HG03571 (cell line): ENCODE data around the gene MAP2K5.

Source experiments
- ATAC-seq: cut with Tn5 transposase; IDR thresholded peaks from one replicate; pipeline ENCODE4 v1.9.1; 2021; ENCODE audit not compliant: unreplicated experiment

Gene MAP2K5

DNA sequence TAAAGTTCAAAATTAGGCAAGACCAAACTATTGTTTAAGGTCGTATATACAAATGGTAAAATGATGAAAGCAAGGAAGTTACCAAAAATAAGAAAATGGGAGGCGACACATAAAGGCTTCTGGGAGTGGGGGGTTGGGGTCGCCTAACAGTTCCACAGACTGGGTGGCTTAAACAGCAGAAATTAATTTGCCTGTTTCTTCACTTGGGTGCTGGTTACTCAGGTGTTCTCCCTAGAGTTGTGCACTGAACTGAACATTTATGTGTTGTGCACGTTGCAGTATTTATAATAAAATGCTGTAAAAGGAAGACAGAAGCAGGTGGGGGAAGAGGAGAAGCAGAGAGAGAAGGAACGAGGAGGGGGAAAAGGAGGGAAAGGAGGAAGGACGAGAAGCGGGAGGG is 307.8 kb downstream of the MAP2K5 start:
- no peak for ATAC-seq

DNA sequence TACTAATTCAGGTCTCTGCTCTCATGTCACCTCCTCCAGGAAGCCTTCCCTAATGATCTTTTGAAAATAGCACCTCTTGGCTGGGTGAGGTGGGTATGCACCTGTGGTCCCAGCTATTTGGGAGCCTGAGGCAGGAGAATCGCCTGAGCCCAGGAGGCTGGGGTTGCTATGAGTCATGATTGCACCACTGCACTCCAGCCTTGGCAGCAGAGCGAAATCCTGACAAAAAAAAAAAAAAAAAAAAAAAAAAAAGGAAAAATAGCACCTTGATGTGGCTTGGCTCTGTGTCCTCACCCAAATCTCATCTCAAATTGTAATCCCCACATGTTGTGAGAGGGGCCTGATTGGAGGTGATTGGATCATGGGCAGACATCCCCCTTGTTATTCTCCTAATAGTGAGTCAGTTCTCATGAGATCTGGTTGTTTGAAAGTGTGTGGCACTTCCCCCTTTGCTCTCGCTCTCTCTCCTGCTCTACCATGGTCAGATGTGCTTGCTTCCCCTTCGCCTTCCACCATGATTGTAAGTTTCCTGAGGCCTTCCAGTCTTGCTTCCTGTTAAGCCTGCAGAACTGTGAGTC is 308.6 kb downstream of the MAP2K5 start:
- no peak for ATAC-seq

DNA sequence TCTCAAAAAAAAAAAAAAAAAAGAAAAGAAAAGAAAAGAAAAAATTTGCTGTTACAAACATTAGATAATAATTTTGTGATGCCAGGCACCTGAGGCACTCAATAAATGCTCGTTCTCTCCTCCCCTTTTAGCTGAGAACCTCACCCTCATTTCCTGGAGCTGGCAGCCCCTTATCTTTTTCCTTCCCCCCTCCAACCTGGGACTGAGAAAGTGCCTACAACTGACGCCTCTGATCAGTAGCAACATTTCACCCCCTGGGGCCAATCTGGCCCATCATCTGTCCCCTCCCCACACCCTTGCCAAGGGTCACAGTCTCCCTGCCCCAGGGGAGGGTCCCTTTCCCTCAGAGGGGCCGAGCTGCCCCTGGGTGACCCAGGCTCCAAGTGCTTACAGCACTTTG is 309.9 kb downstream of the MAP2K5 start:
- no peak for ATAC-seq

DNA sequence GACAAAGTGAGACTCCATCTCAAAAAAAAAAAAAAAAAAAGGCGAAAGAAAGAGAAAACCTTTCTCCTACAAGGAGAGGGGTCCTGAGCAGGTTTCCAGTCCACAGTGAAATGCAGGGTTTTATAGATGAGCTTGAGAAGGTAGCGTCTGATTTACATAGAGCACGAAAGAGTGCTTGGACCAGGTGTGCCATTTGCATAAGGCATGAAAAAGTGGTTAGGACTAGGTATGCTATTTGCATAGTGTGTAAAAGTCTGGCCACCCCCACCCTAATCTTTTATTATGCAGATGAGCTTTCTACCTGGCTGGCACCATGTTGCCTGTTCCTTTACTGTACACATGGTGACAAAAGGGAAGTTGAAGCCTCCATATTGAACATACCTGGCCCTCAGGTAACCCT is 311.0 kb downstream of the MAP2K5 start:
- ATAC-seq: no peak

DNA sequence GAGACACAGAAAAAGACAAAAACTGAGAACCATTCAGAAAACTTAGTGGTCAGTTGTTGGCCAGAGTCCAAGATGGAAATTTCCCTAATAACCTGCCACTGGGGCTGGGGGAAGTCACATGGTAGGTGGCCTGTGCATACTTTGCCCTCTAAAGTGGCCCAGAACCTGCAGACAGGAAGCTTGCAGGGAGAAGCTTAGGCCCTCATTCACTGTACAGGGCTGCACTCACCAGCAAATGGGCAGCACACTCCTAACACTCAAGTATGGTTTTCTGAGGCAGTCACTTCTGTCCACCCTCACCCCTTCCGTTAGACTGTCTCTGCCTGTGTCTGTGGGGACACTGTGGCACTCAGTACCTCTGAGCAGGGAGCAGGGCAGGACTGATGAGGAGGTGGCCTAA is 311.9 kb downstream of the MAP2K5 start:
- no peak for ATAC-seq

DNA sequence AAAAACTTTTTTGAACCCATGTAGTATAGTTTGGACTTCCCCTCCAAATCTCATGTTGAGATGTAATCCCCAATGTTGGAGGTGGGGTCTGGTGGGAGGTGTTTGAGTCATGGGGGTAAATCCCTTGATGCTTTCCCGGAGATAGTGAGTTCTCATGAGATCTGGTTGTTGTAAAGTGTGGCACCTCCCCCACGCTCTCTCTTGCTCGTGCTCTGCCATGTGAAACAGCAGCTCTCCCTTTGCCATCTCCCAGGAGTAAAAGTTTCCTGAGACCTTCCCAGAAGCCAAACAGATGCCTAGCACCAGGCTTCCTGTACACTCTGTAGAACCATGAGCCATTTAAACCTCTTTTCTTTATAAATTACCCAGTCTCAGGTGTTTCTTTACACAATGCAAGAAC is 313.3 kb downstream of the MAP2K5 start:
- no peak for ATAC-seq
